K562 (cell line): ENCODE data around the gene GMDS. TPM values are rescaled to one million over a fixed set of nuclear protein-coding genes. Genes with fewer than 3 reads are reported as not detected.

Source experiments
- ATAC-seq: fragments of 200-7000 bp; cut with Tn5 transposase; 3 replicates; pipeline ENCODE4 v1.9.1; 2020; ENCODE audit warnings: moderate library complexity
- BruUV-seq: library from RNA; stranded (reverse); fragments of 400-500 nt; replicated peaks from 2 replicates; lab custom pipeline; 2021; lab: Mats Ljungman, UMichigan
- CTCF ChIA-PET: fragments of 300-600 bp; formaldehyde crosslinking; extraction: SDS; loops from one replicate; lab custom pipeline; 2021; ENCODE audit warnings: low intra/inter-chr PET ratio; lab: Yijun Ruan, JAX
- POLR2A ChIA-PET: fragments of 300-600, 350-650 bp; sonication (Branson Sonifier 250); formaldehyde crosslinking; extraction: SDS; loops from one replicate; lab custom pipeline; 2021; ENCODE audit warnings: antibody characterized with exemption, inconsistent platforms; lab: Yijun Ruan, JAX
- DNase-seq, 4 experiments: peaks; one replicate each; pipeline versions ENCODE4 v3.0.0 to v3.0.0-alpha.2; 2011 to 2018; ENCODE audit warnings: low spot score in 3 of 4, mixed read lengths in 3 of 4; ENCODE audit errors: extremely low read depth in 1 of 4
- FAIRE-seq: peaks from 2 replicates; lab custom pipeline; 2011; peaks lifted over from hg19 to GRCh38; lab: Jason Lieb, UNC
- H2AFZ ChIP-seq: 2 replicates; pipeline ENCODE4 v1.6.0; 2011; ENCODE audit warnings: low read depth, low read length, control low read depth, inconsistent platforms
- H3K27ac ChIP-seq: fragments of 200-600 bp; 3 replicates; pipeline ENCODE4 v1.8.0; 2011; ENCODE audit warnings: low read depth, mild to moderate bottlenecking, control low read depth, inconsistent platforms, low read length, moderate library complexity, mixed read lengths; ENCODE audit errors: extremely low read depth
- H3K27me3 ChIP-seq, 2 experiments: fragments of 300-600 bp in 1 of 2; 2 replicates in 1 of 2; 3 replicates in 1 of 2; pipeline versions ENCODE4 v1.6.0 to v1.8.0; 2011; ENCODE audit warnings: inconsistent platforms in 2 of 2, low read length in 2 of 2, mild to moderate bottlenecking in 1 of 2, mixed read lengths in 1 of 2, moderate library complexity in 1 of 2; ENCODE audit not compliant: control insufficient read depth in 2 of 2, insufficient read depth in 2 of 2
- H3K36me3 ChIP-seq: fragments of 300-600 bp; 3 replicates; pipeline ENCODE4 v1.8.0; 2011; ENCODE audit warnings: mild to moderate bottlenecking, low read length, inconsistent platforms; ENCODE audit not compliant: control insufficient read depth, insufficient read depth
- H3K4me1 ChIP-seq, 2 experiments: fragments of 200-600 bp in 1 of 2; replicated peaks in 1 of 2; 2 replicates in 1 of 2; 3 replicates in 1 of 2; pipeline versions ENCODE4 v1.5.1 to v1.8.0; 2011; ENCODE audit warnings: inconsistent platforms in 2 of 2, low read length in 2 of 2, mild to moderate bottlenecking in 1 of 2, mixed read lengths in 1 of 2, moderate library complexity in 1 of 2; ENCODE audit not compliant: control insufficient read depth in 2 of 2, insufficient read depth in 2 of 2
- H3K4me2 ChIP-seq: 2 replicates; pipeline ENCODE4 v1.6.1; 2011; ENCODE audit warnings: low read length, control low read depth, inconsistent platforms, mixed read lengths; ENCODE audit not compliant: insufficient read depth
- H3K4me3 ChIP-seq: fragments of 200-600 bp; sonication (generic), shearing (Covaris generic); 2 replicates; pipeline ENCODE4 v1.5.1; 2016; ENCODE audit warnings: control low read depth, inconsistent platforms
- H3K79me2 ChIP-seq: fragments of 200-600 bp; 3 replicates; pipeline ENCODE4 v1.8.0; 2011; ENCODE audit warnings: low read length, inconsistent platforms; ENCODE audit not compliant: control insufficient read depth, insufficient read depth
- H3K9ac ChIP-seq, 2 experiments: 2 replicates each; pipeline versions ENCODE4 v1.6.0 to v1.6.1; 2011; ENCODE audit warnings: low read depth in 2 of 2, low read length in 2 of 2, control low read depth in 1 of 2, inconsistent platforms in 1 of 2, mild to moderate bottlenecking in 1 of 2, mixed read lengths in 1 of 2; ENCODE audit not compliant: insufficient read depth in 1 of 2
- H3K9me1 ChIP-seq: one replicate; pipeline ENCODE4 v1.6.0; 2011; ENCODE audit warnings: inconsistent platforms, mild to moderate bottlenecking, low read length, moderate library complexity; ENCODE audit not compliant: control insufficient read depth, insufficient read depth
- H3K9me3 ChIP-seq: replicated peaks from 2 replicates; pipeline ENCODE4 v1.5.1; 2011; ENCODE audit warnings: low read depth, low read length, inconsistent platforms; ENCODE audit not compliant: control insufficient read depth, insufficient read depth
- H4K20me1 ChIP-seq: replicated peaks from 2 replicates; pipeline ENCODE4 v1.6.1; 2011; ENCODE audit warnings: low read length, inconsistent platforms, mixed read lengths; ENCODE audit not compliant: control insufficient read depth, insufficient read depth
- CTCF ChIP-seq, 3 experiments: IDR thresholded peaks in 2 of 3; conservative IDR thresholded peaks in 1 of 3; 2 replicates each; pipeline ENCODE4 v1.5.1; 2011 to 2012; ENCODE audit warnings: low read length in 3 of 3, mild to moderate bottlenecking in 3 of 3, control low read depth in 2 of 3, improper control_type of control experiment in 1 of 3, inconsistent platforms in 1 of 3, low read depth in 1 of 3, mixed read lengths in 1 of 3, moderate library complexity in 1 of 3; ENCODE audit not compliant: insufficient read depth in 2 of 3
- DMBX1 ChIP-seq: fragments of 250-450 bp; sonication (Bioruptor Pico); IDR thresholded peaks from 2 replicates; pipeline ENCODE4 v1.8.0; 2022; ENCODE audit warnings: inconsistent platforms, mild to moderate bottlenecking, moderate library complexity, borderline replicate concordance
- E2F5 ChIP-seq: sonication (generic); formaldehyde crosslinking; IDR thresholded peaks from 2 replicates; pipeline ENCODE4 v1.8.0; 2022; ENCODE audit warnings: mild to moderate bottlenecking, missing genetic modification reagents
- HNRNPK ChIP-seq: fragments of 200-400 bp; formaldehyde crosslinking; IDR thresholded peaks from one replicate; pipeline ENCODE4 v1.6.1; 2018; ENCODE audit warnings: mild to moderate bottlenecking, low read depth, low read length; ENCODE audit not compliant: poor library complexity, severe bottlenecking
- WGBS: fragments of 100-300 bp; shearing (Covaris generic); methylation state at CpG from one replicate; pipeline ENCODE4 v1.1.6; 2016; ENCODE audit warnings: low coverage, mixed read lengths; ENCODE audit not compliant: insufficient coverage; ENCODE audit errors: missing lambda C conversion rate; 5-methylcytosine and 5-hydroxymethylcytosine counted together
- in situ Hi-C: fragments of 300-500 bp; cut with MboI; formaldehyde crosslinking; loops from 4 replicates; pipeline ENCODE4 v1.15.0; 2018; ENCODE audit warnings: inconsistent platforms, mixed read lengths
- intact Hi-C: fragments of 100-400 bp; cut with micrococcal nuclease; formaldehyde crosslinking; loops from 2 replicates; pipeline ENCODE4 v1.14.2; 2022
- polyA plus RNA-seq, 8 experiments: library from polyadenylated mRNA; depleted of rRNA in 4 of 8; stranded (reverse) in 5 of 8; unstranded in 3 of 8; fragments of >200 nt; fragmentation: Nextera tagmentation in 2 of 8; fragmentation: Illumina TruSeq in 1 of 8; extraction: Ambion mirVana in 2 of 8; extraction: Trizol in 1 of 8; gene quantifications; 2 replicates each; pipeline versions ENCODE4 v1.2.1 to v1.2.3, GENCODE V29; 2011 to 2014; ENCODE audit warnings: inconsistent platforms in 1 of 8, missing spikeins in 1 of 8
- total RNA-seq, 7 experiments: library from RNA; depleted of rRNA in 6 of 7; stranded (reverse); fragments of >200 nt in 6 of 7; fragmentation: Illumina TruSeq in 2 of 7; extraction: Trizol in 2 of 7; gene quantifications; 2 replicates each; pipeline versions ENCODE4 v1.2.1 to v1.2.3, GENCODE V29; 2011 to 2021; ENCODE audit warnings: low replicate concordance in 1 of 7

Gene GMDS
- total and polyA plus RNA-seq, 9 of the 15 experiments (the other 6 are each of a cell fraction or from before 2014, with no cell fraction given): 0.48 to 31.8 (median 13.4) TPM

GRCh38 chr6:2190661-2191389 is 54.6 kb downstream of the GMDS start:
- no peak for ATAC-seq
- Histone ChIP-seq H3K9me1 (no peaks in the 10 kb centered on the region), H3K4me3 (no peak overlapping the region), H3K9me3 (no peaks in the 10 kb centered on the region), H3K4me2 (no peak overlapping the region), H3K27ac (no peak overlapping the region), H3K36me3 (no peaks in the 10 kb centered on the region), H3K79me2 (no peaks in the 10 kb centered on the region), H3K4me1 (peaks cover 0 to 5% of the 10 kb centered on the region in 2 experiments; a peak in 1 of 5 replicates), H4K20me1 (peaks cover 6% of the 10 kb centered on the region; the same call in 1 of the 2 replicates), H3K9ac (no peak overlapping the region), H3K27me3 (peaks cover 5 to 18% of the 10 kb centered on the region in 2 experiments; a peak in 2 of 5 replicates), H2AFZ (no peak overlapping the region)
- in situ Hi-C loops (no loop called here), intact Hi-C loops (no loop called here)
- no peak for DNase-seq
- POLR2A ChIA-PET: no interaction called here
- FAIRE-seq: no peak
- 25% methylated on average over 18 of the region's 24 CpGs for WGBS
- no peak for TF ChIP-seq HNRNPK
- TF ChIP-seq DMBX1 (CRISPR knock-in tag): no peak
- peak in 1 of 3 experiments; percentile 31; a peak in 1 of 6 replicates for TF ChIP-seq CTCF (IDR thresholded peaks at IDR 0.05 in 2 of 3, conservative IDR thresholded peaks at IDR 0.05 in 1 of 3; ENCODE audit: insufficient read depth in 2 of 3, low read depth in 1 of 3, low read length in 3 of 3)
- TF ChIP-seq E2F5 (CRISPR knock-in tag): no peak
- CTCF ChIA-PET: no interaction called here
- no TSS peak for BruUV-seq
